ENCODE measurements around the gene MORN2.

GRCh38 chr2:38835990-38836389 is 39.8 kb upstream of the MORN2 start:
- TF ChIP-seq CTCF (IDR thresholded peaks at IDR 0.05 in 4 of 5, conservative IDR thresholded peaks at IDR 0.05 in 1 of 5) (no peak), POLR2A (IDR thresholded peaks at IDR 0.05) (no peak)

Measured in gastrocnemius medialis (tissue), 4 donors.